ENCODE measurements around the gene H3-3A. TPM values are rescaled to one million over a fixed set of nuclear protein-coding genes. Genes with fewer than 3 reads are reported as not detected.

H3-3A gene
- total and polyA plus RNA-seq, 2 donors (not counting 1 experiment from before 2014, with no cell fraction given): 86.2 to 312 TPM

- no peaks in the 10 kb centered on the region for H3K79me2 ChIP-seq (ENCODE audit: control insufficient read depth, insufficient read depth, low read length)
- peaks cover 3% of the 10 kb centered on the region for H3K27me3 ChIP-seq (ENCODE audit: control insufficient read depth, insufficient read depth, low read length)
- no peak overlapping the region for H3K27ac ChIP-seq (ENCODE audit: insufficient read depth, low read length)
- H3K9ac ChIP-seq (ENCODE audit: insufficient read depth, low read length): no peak overlapping the region
- no peaks in the 10 kb centered on the region for H3K9me3 ChIP-seq (ENCODE audit: control insufficient read depth, insufficient read depth, low read depth, low read length)
- peak overlapping the region; percentile 92 for H3K4me2 ChIP-seq (ENCODE audit: extremely low read depth, insufficient read depth, low read length)
- TF ChIP-seq EZH2 (IDR thresholded peaks at IDR 0.05; ENCODE audit: low read length, missing control alignments): no peak
- TF ChIP-seq, protein P1, sequence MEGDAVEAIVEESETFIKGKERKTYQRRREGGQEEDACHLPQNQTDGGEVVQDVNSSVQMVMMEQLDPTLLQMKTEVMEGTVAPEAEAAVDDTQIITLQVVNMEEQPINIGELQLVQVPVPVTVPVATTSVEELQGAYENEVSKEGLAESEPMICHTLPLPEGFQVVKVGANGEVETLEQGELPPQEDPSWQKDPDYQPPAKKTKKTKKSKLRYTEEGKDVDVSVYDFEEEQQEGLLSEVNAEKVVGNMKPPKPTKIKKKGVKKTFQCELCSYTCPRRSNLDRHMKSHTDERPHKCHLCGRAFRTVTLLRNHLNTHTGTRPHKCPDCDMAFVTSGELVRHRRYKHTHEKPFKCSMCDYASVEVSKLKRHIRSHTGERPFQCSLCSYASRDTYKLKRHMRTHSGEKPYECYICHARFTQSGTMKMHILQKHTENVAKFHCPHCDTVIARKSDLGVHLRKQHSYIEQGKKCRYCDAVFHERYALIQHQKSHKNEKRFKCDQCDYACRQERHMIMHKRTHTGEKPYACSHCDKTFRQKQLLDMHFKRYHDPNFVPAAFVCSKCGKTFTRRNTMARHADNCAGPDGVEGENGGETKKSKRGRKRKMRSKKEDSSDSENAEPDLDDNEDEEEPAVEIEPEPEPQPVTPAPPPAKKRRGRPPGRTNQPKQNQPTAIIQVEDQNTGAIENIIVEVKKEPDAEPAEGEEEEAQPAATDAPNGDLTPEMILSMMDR (conservative IDR thresholded peaks at IDR 0.05 in 1 of 2, IDR thresholded peaks at IDR 0.05 in 1 of 2; ENCODE audit: low read depth in 1 of 2, low read length in 2 of 2): no peak
- H3K4me1 ChIP-seq (ENCODE audit: control insufficient read depth, extremely low read depth, insufficient read depth, low read length): no peaks in the 10 kb centered on the region
- no peaks in the 10 kb centered on the region for H3K36me3 ChIP-seq (ENCODE audit: control insufficient read depth, insufficient read depth, low read length)
- H3K4me3 ChIP-seq (replicated peaks in 1 of 4; ENCODE audit: control extremely low read depth in 1 of 4, insufficient read depth in 1 of 4, low read depth in 3 of 4, low read length in 4 of 4): peak overlapping the region; percentile 45 to 56 (median 50)
- H2AFZ ChIP-seq (ENCODE audit: low read length): no peak overlapping the region
- H4K20me1 ChIP-seq (ENCODE audit: control insufficient read depth, extremely low read depth, insufficient read depth, low read length): no peaks in the 10 kb centered on the region
- peak; percentile 55 to 60 for DNase-seq (ENCODE audit: low read depth in 2 of 2)
Observed at GRCh38 chr1:226100436-226101391, 38.2 kb downstream of the H3-3A start.

GRCh38 chr1:226104671-226105121, 42.2 kb downstream of the H3-3A start:
- Histone ChIP-seq H3K9ac (ENCODE audit: insufficient read depth, low read length) (no peak overlapping the region), H3K9me3 (ENCODE audit: control insufficient read depth, insufficient read depth, low read depth, low read length) (no peaks in the 10 kb centered on the region), H3K4me2 (ENCODE audit: extremely low read depth, insufficient read depth, low read length) (no peak overlapping the region), H4K20me1 (ENCODE audit: control insufficient read depth, extremely low read depth, insufficient read depth, low read length) (no peaks in the 10 kb centered on the region), H3K79me2 (ENCODE audit: control insufficient read depth, insufficient read depth, low read length) (no peaks in the 10 kb centered on the region), H2AFZ (ENCODE audit: low read length) (peak overlapping the region; percentile 4), H3K27ac (ENCODE audit: insufficient read depth, low read length) (no peak overlapping the region), H3K27me3 (ENCODE audit: control insufficient read depth, insufficient read depth, low read length) (no peaks in the 10 kb centered on the region), H3K4me3 (replicated peaks in 1 of 4; ENCODE audit: control extremely low read depth in 1 of 4, insufficient read depth in 1 of 4, low read depth in 3 of 4, low read length in 4 of 4) (no peak overlapping the region), H3K36me3 (ENCODE audit: control insufficient read depth, insufficient read depth, low read length) (no peaks in the 10 kb centered on the region), H3K4me1 (ENCODE audit: control insufficient read depth, extremely low read depth, insufficient read depth, low read length) (peaks cover 3% of the 10 kb centered on the region)
- DNase-seq (ENCODE audit: low read depth in 2 of 2): no peak
- TF ChIP-seq, protein P1 (conservative IDR thresholded peaks at IDR 0.05 in 1 of 2, IDR thresholded peaks at IDR 0.05 in 1 of 2; ENCODE audit: low read depth in 1 of 2, low read length in 2 of 2): no peak
- no peak for TF ChIP-seq EZH2 (IDR thresholded peaks at IDR 0.05; ENCODE audit: low read length, missing control alignments)
